Measurements from ENCODE around the gene FAR1.

DNA sequence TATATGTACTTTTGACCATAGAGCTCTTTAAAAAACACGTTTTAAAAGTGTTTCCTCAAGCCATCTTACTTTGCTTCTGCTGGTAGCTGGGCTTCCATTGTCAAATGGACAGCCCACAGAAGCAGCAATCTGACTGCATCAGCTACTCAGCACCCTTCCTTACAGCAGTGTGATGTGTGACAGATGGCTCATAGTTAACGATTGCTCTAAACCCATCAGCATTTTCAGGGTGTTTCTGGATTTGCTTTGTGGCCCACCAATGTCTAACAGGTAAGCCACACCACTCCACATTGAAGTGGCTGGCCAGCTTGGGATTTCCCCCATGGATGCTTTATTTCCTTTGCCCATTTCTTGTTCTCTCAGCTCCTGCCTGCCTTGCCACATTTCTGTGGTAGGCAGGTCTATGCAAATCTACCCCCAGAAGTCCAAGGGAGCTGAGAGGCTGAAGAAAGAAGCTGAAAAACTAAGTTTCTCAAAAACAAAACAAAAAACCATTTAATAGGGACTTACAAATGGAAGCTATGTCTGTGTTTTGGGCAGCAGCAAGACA is 7.3 kb upstream of the FAR1 start:
- TF ChIP-seq CTCF (IDR thresholded peaks at IDR 0.05) = no peak
- no peak for TF ChIP-seq POLR2AphosphoS5 (IDR thresholded peaks at IDR 0.05)
- TF ChIP-seq POLR2A (IDR thresholded peaks at IDR 0.05) = no peak
- no peak for TF ChIP-seq EP300 (IDR thresholded peaks at IDR 0.05; ENCODE audit: low read depth)

Data from transverse colon (tissue), 4 donors.